ENCODE data around the gene PRKCB.

The PRKCB gene

GRCh38 chr16:23907903-23908302 lies 72.1 kb downstream of the PRKCB start:
- no peak for TF ChIP-seq SPI1 (IDR thresholded peaks at IDR 0.05; ENCODE audit: borderline replicate concordance, low read depth)
- TF ChIP-seq POLR2AphosphoS5 (IDR thresholded peaks at IDR 0.05; ENCODE audit: low read depth), result no peak
- no peak for TF ChIP-seq CTCF (IDR thresholded peaks at IDR 0.05; ENCODE audit: insufficient read depth, low read length)
- no peak for TF ChIP-seq GABPA (IDR thresholded peaks at IDR 0.05; ENCODE audit: low read depth)
- no peak for TF ChIP-seq REST (IDR thresholded peaks at IDR 0.05; ENCODE audit: insufficient replicate concordance, low read depth)

GRCh38 chr16:23908790-23909189 lies 73.0 kb downstream of the PRKCB start:
- no peak overlapping the region for H3K4me3 ChIP-seq (replicated peaks; ENCODE audit: insufficient read depth, low read length)
- no peaks in the 10 kb centered on the region for H3K27me3 ChIP-seq (ENCODE audit: insufficient read depth, poor library complexity, severe bottlenecking)
- DNase-seq (ENCODE audit: low read depth in 1 of 2, low spot score in 1 of 2), result no peak
- TF ChIP-seq POLR2AphosphoS5 (IDR thresholded peaks at IDR 0.05; ENCODE audit: low read depth) (no peak), SPI1 (IDR thresholded peaks at IDR 0.05; ENCODE audit: borderline replicate concordance, low read depth) (no peak), REST (IDR thresholded peaks at IDR 0.05; ENCODE audit: insufficient replicate concordance, low read depth) (no peak), CTCF (IDR thresholded peaks at IDR 0.05; ENCODE audit: insufficient read depth, low read length) (no peak), GABPA (IDR thresholded peaks at IDR 0.05; ENCODE audit: low read depth) (no peak)
- no peak overlapping the region for H3K27ac ChIP-seq (replicated peaks)

More at GRCh38 chr16:23907903-23908302, 72.1 kb downstream of the PRKCB start:
- DNase-seq (ENCODE audit: low read depth in 1 of 2, low spot score in 1 of 2), result no peak
- Histone ChIP-seq H3K27me3 (ENCODE audit: insufficient read depth, poor library complexity, severe bottlenecking) (no peaks in the 10 kb centered on the region), H3K4me3 (replicated peaks; ENCODE audit: insufficient read depth, low read length) (no peak overlapping the region), H3K27ac (replicated peaks) (no peak overlapping the region)

GRCh38 chr16:23909792-23910418 lies 74.1 kb downstream of the PRKCB start:
- no peak overlapping the region for H3K27ac ChIP-seq (replicated peaks)
- TF ChIP-seq POLR2AphosphoS5 (IDR thresholded peaks at IDR 0.05; ENCODE audit: low read depth), result no peak
- TF ChIP-seq CTCF (IDR thresholded peaks at IDR 0.05; ENCODE audit: insufficient read depth, low read length), result no peak
- TF ChIP-seq GABPA (IDR thresholded peaks at IDR 0.05; ENCODE audit: low read depth), result no peak
- no peak for TF ChIP-seq SPI1 (IDR thresholded peaks at IDR 0.05; ENCODE audit: borderline replicate concordance, low read depth)
- TF ChIP-seq REST (IDR thresholded peaks at IDR 0.05; ENCODE audit: insufficient replicate concordance, low read depth), result no peak
- no peak overlapping the region for H3K4me3 ChIP-seq (replicated peaks; ENCODE audit: insufficient read depth, low read length)
- H3K27me3 ChIP-seq (ENCODE audit: insufficient read depth, poor library complexity, severe bottlenecking), result no peaks in the 10 kb centered on the region
- DNase-seq (ENCODE audit: low read depth in 1 of 2, low spot score in 1 of 2), result no peak

Data from HL-60 (cell line).